Muscle of arm (tissue), 12 donors: Measurements from ENCODE around the gene KRT17. TPM values are rescaled to one million over a fixed set of nuclear protein-coding genes. Genes with fewer than 3 reads are reported as not detected.
"Not testable (repeated sequence)": the region's sequence is repeated elsewhere in the genome, so short reads cannot be mapped to it uniquely, and the experiment has no call there.

ENCODE experiments used
- DNase-seq: peaks from one replicate; pipeline ENCODE4 v3.0.0-alpha.2; 2013
- polyA plus RNA-seq, 12 donors: library from polyadenylated mRNA; unstranded; fragments of 120-200 nt; gene quantifications; one replicate each; pipeline ENCODE4 v1.2.1, GENCODE V29; 2013; ENCODE audit not compliant: insufficient read length in 12 of 12

KRT17 gene
- polyA plus RNA-seq, 12 donors, result 0.33 to 1,262 (median 2.2) TPM; not detected in 2

GRCh38 chr17:41595585-41595984 is 28.8 kb downstream of the KRT17 start:
- DNase-seq, result no peak

- DNase-seq, result no peak
Measured at GRCh38 chr17:41594363-41594915, 29.9 kb downstream of the KRT17 start.

- DNase-seq, result no peak
Measured at GRCh38 chr17:41593306-41593981, 30.9 kb downstream of the KRT17 start.

GRCh38 chr17:41592601-41593305 is 31.6 kb downstream of the KRT17 start:
- no peak for DNase-seq

- no peak for DNase-seq
Measured at GRCh38 chr17:41589301-41589700, 35.1 kb downstream of the KRT17 start.

- DNase-seq, result no peak
Measured at GRCh38 chr17:41588126-41588810, 36.1 kb downstream of the KRT17 start.

- DNase-seq, result no peak
Measured at GRCh38 chr17:41586863-41587495, 37.4 kb downstream of the KRT17 start, which contains the start of gene KRT14. Gene KRT14, minus strand, starts transcription at chr17:41586895. Its CDS starts 61 bp downstream, at chr17:41586834.

- no peak for DNase-seq
Measured at GRCh38 chr17:41585301-41586056, 38.9 kb downstream of the KRT17 start.

GRCh38 chr17:41584331-41584927 is 39.9 kb downstream of the KRT17 start:
- DNase-seq, result not testable (repeated sequence)

- no peak for DNase-seq
Measured at GRCh38 chr17:41583137-41584127, 40.9 kb downstream of the KRT17 start.

GRCh38 chr17:41582061-41582968 is 42.1 kb downstream of the KRT17 start:
- DNase-seq, result not testable (repeated sequence)

GRCh38 chr17:41581366-41582060 is 42.9 kb downstream of the KRT17 start:
- no peak for DNase-seq

GRCh38 chr17:41580687-41581365 is 43.5 kb downstream of the KRT17 start:
- DNase-seq, result no peak

GRCh38 chr17:41580244-41580575 is 44.2 kb downstream of the KRT17 start:
- DNase-seq, result no peak

- DNase-seq, result peak; percentile 68
Measured at GRCh38 chr17:41579484-41580243, 44.7 kb downstream of the KRT17 start.

GRCh38 chr17:41578971-41579370 is 45.4 kb downstream of the KRT17 start:
- DNase-seq, result no peak
